Endodermal cell (in vitro differentiated cells): ENCODE data around the gene DRD2. TPM values are rescaled to one million over a fixed set of nuclear protein-coding genes. Genes with fewer than 3 reads are reported as not detected.
A peak's percentile ranks its signal among the peaks of the same experiment; 100 is the strongest.

ENCODE experiments used
- DNase-seq: peaks from one replicate; pipeline ENCODE4 v3.0.0-alpha.2; 2017
- H3K27ac ChIP-seq: 2 replicates; pipeline ENCODE4 v1.5.1; 2013; ENCODE audit warnings: mild to moderate bottlenecking, low read depth, low read length, moderate library complexity
- H3K27me3 ChIP-seq: 2 replicates; pipeline ENCODE4 v1.6.1; 2013; ENCODE audit warnings: mild to moderate bottlenecking, low read length, moderate library complexity; ENCODE audit not compliant: insufficient read depth, control insufficient read depth, poor library complexity, severe bottlenecking
- H3K36me3 ChIP-seq: 2 replicates; pipeline ENCODE4 v1.7.0; 2013; ENCODE audit warnings: mild to moderate bottlenecking, low read length, moderate library complexity; ENCODE audit not compliant: control insufficient read depth, insufficient read depth
- H3K4me1 ChIP-seq: one replicate; pipeline ENCODE4 v1.7.0; 2013; ENCODE audit warnings: low read length; ENCODE audit not compliant: control insufficient read depth, insufficient read depth
- H3K4me3 ChIP-seq: 2 replicates; pipeline ENCODE4 v1.5.1; 2013; ENCODE audit warnings: mild to moderate bottlenecking, low read length, moderate library complexity
- H3K9ac ChIP-seq: 2 replicates; pipeline ENCODE4 v1.6.1; 2013; ENCODE audit warnings: mild to moderate bottlenecking, low read length, moderate library complexity; ENCODE audit not compliant: poor library complexity, severe bottlenecking; ENCODE audit errors: extremely low read depth
- H3K9me3 ChIP-seq: 2 replicates; pipeline ENCODE4 v1.6.1; 2013; ENCODE audit warnings: mild to moderate bottlenecking, low read length, moderate library complexity; ENCODE audit not compliant: control insufficient read depth
- H3K27ac Mint-ChIP-seq: 2 replicates; pipeline ENCODE4 v1.8.0; 2020; ENCODE audit warnings: mixed read lengths
- H3K27me3 Mint-ChIP-seq: 2 replicates; pipeline ENCODE4 v1.8.0; 2021; ENCODE audit warnings: mild to moderate bottlenecking, mixed read lengths; ENCODE audit not compliant: insufficient read depth
- H3K36me3 Mint-ChIP-seq: 2 replicates; pipeline ENCODE4 v1.8.0; 2020; ENCODE audit warnings: low read depth, mixed read lengths
- H3K4me1 Mint-ChIP-seq: 2 replicates; pipeline ENCODE4 v1.8.0; 2020; ENCODE audit warnings: mixed read lengths
- H3K4me3 Mint-ChIP-seq: 2 replicates; pipeline ENCODE4 v1.8.0; 2020; ENCODE audit warnings: mild to moderate bottlenecking, moderate library complexity, mixed read lengths
- H3K9me3 Mint-ChIP-seq: 2 replicates; pipeline ENCODE4 v1.8.0; 2020; ENCODE audit warnings: mild to moderate bottlenecking, mixed read lengths
- WGBS, 2 experiments: methylation state at CpG; one replicate each; pipeline versions ENCODE4 v1.1.5 to v1.1.7; 2013; ENCODE audit warnings: missing lambda C conversion rate in 2 of 2, mixed read lengths in 1 of 2; ENCODE audit not compliant: insufficient coverage in 1 of 2, insufficient read length in 1 of 2; 5-methylcytosine and 5-hydroxymethylcytosine counted together
- total RNA-seq, 2 donors: library from RNA; stranded (reverse); fragmentation: NEBNext Ultra II Directional in 1 of 2; extraction: Animal tissue kit (Norgen Biotek cat#: 25700) in 1 of 2; gene quantifications; 2 replicates in 1 of 2; 3 replicates in 1 of 2; pipeline ENCODE4 v1.2.1, GENCODE V29; 2021
- TF ChIP-seq, protein P1 (sequence below): fragments of 200-600 bp; sonication (generic); conservative IDR thresholded peaks from 2 replicates; pipeline ENCODE4 v1.5.0; 2021; ENCODE audit warnings: antibody characterized with exemption, mild to moderate bottlenecking

Gene DRD2
- total RNA-seq, 2 donors from 2014 or later: 0.35 to 2.1 TPM

- Histone ChIP-seq H3K9me3 (no peaks in the 10 kb centered on the region), H3K4me3 (no peak overlapping the region), H3K4me1 (peaks cover 18% of the 10 kb centered on the region), H3K27me3 (peaks cover 44% of the 10 kb centered on the region), H3K27ac (no peak overlapping the region), H3K36me3 (no peaks in the 10 kb centered on the region), H3K9ac (no peak overlapping the region)
- 38% methylated on average over 3 of the region's 3 CpGs; no CpG with 5 or more reads in 1 of the 2 experiments for WGBS, 2 experiments
- Mint-ChIP-seq H3K27me3 (peaks cover 66% of the 10 kb centered on the region), H3K36me3 (peaks cover 4% of the 10 kb centered on the region), H3K27ac (peak overlapping the region; percentile 89), H3K9me3 (no peaks in the 10 kb centered on the region), H3K4me3 (peak overlapping the region; percentile 9), H3K4me1 (peaks cover 48% of the 10 kb centered on the region)
- peak; percentile 74 for DNase-seq
- TF ChIP-seq, protein P1, sequence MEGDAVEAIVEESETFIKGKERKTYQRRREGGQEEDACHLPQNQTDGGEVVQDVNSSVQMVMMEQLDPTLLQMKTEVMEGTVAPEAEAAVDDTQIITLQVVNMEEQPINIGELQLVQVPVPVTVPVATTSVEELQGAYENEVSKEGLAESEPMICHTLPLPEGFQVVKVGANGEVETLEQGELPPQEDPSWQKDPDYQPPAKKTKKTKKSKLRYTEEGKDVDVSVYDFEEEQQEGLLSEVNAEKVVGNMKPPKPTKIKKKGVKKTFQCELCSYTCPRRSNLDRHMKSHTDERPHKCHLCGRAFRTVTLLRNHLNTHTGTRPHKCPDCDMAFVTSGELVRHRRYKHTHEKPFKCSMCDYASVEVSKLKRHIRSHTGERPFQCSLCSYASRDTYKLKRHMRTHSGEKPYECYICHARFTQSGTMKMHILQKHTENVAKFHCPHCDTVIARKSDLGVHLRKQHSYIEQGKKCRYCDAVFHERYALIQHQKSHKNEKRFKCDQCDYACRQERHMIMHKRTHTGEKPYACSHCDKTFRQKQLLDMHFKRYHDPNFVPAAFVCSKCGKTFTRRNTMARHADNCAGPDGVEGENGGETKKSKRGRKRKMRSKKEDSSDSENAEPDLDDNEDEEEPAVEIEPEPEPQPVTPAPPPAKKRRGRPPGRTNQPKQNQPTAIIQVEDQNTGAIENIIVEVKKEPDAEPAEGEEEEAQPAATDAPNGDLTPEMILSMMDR: no peak
These were observed 105.8 kb downstream of the DRD2 start for GRCh38 chr11:113369411-113369810.

- H3K36me3 Mint-ChIP-seq: peaks cover 17% of the 10 kb centered on the region
- H3K9me3 Mint-ChIP-seq: no peaks in the 10 kb centered on the region
- peaks cover 19% of the 10 kb centered on the region for H3K27me3 ChIP-seq
- H3K9me3 ChIP-seq: no peaks in the 10 kb centered on the region
- H3K36me3 ChIP-seq: peaks cover 9% of the 10 kb centered on the region
- WGBS, 2 experiments: 79 to 88% methylated on average over 4 to 5 of the region's 5 CpGs
- no peak overlapping the region for H3K27ac ChIP-seq
- peaks cover 43% of the 10 kb centered on the region for H3K4me1 Mint-ChIP-seq
- H3K27ac Mint-ChIP-seq: no peak overlapping the region
- H3K4me3 ChIP-seq: no peak overlapping the region
- no peak for DNase-seq
- TF ChIP-seq, protein P1: no peak
- H3K4me3 Mint-ChIP-seq: no peak overlapping the region
- H3K4me1 ChIP-seq: peaks cover 16% of the 10 kb centered on the region
- H3K27me3 Mint-ChIP-seq: peaks cover 54% of the 10 kb centered on the region
- no peak overlapping the region for H3K9ac ChIP-seq
These were observed 109.3 kb downstream of the DRD2 start for GRCh38 chr11:113365895-113366294.

DNA sequence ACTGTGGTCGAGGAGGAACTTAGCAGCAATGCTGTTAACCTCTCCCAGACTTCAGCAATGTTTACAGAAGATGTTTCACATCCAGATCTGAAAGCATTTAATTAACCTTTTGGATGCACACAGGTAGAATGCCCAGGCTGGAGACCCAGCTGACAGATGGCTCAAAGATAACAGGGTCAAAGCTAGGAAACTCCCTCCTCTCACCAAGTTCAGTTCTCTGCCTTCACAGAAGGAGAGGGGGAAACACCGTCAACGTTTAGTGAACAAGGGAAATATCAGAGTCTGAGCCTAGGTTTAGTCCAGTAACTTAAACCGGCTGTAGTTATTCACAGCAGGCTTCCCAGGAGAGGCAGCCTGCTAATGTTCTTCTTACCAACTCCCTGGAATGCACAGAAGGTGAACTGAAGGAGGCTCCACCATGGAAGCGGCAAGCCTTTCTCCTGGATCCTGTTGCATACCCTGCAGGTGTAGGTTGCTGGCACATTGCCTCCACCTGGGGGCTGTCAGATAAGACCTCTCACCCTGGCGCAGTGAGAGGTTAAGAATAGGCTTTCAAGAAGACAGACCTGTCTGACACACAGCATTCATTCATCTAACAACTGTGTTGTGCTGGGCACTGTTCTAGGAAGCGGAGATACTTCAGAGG lies 111.1 kb downstream of the DRD2 start:
- H3K4me3 ChIP-seq: no peak overlapping the region
- WGBS, 2 experiments: 90 to 91% methylated on average over 4 to 7 of the region's 7 CpGs
- Mint-ChIP-seq H3K4me3 (no peak overlapping the region), H3K4me1 (peaks cover 35% of the 10 kb centered on the region), H3K27ac (no peak overlapping the region), H3K36me3 (peaks cover 22% of the 10 kb centered on the region), H3K27me3 (peaks cover 55% of the 10 kb centered on the region), H3K9me3 (no peaks in the 10 kb centered on the region)
- DNase-seq: peak; percentile 58
- no peaks in the 10 kb centered on the region for H3K9me3 ChIP-seq
- no peak overlapping the region for H3K27ac ChIP-seq
- TF ChIP-seq, protein P1: peak; percentile 43
- peaks cover 19% of the 10 kb centered on the region for H3K27me3 ChIP-seq
- H3K36me3 ChIP-seq: peaks cover 9% of the 10 kb centered on the region
- H3K9ac ChIP-seq: no peak overlapping the region
- peaks cover 8% of the 10 kb centered on the region for H3K4me1 ChIP-seq
